GM19035 (cell line): ENCODE data around the gene DENND1B.

Experiments
- ATAC-seq: cut with Tn5 transposase; IDR thresholded peaks from one replicate; pipeline ENCODE4 v1.9.1; 2021; ENCODE audit not compliant: unreplicated experiment

DENND1B gene

DNA sequence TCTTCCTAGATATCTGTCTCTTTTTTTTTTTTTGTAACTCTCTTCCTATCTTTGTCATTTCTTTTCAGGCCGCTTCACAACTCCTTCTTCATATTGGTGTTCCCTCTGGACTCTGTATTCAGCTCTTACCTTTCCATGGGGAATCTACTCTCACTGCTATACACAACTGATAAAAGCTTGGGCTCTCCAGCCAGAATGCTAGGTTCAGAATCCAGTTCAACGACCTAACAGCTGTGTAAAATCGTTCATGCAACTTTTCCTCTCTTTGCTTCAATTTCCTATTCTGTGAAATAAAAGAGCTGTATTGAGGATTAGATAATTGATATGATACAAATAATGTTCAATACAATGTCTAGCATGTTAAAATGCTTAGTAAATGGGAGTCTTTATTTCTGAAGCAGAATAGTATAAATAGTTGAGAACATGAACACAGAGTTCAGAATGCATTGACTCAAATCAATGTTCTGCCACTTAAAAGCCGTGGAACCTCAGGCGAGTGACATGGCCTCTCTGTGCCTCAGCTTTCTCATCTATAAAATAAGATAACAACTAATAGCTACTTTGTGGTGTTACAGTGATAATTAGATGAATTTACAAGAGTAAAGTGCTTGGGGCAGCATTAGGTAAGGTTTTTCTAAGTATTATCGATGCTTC lies 88.5 kb downstream of the DENND1B start:
- ATAC-seq, result no peak

DNA sequence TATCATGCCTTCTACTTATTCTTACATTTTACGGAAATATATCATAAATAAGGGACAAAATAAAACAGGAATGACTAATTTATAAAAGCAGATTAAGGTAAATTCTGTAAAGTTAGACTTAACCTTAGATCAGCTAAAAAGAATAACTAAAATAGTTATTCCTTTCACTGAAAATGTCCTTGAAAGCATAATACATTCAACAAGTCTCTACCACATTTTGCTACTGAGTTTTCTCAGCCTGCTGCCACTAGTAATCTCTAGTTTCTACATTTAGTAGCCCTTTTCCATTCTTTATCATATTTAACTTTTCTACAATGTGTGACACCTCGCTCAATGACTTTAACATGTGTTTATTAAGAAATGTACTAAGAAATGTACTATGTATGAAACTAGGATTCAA lies 89.0 kb downstream of the DENND1B start:
- ATAC-seq, result no peak

DNA sequence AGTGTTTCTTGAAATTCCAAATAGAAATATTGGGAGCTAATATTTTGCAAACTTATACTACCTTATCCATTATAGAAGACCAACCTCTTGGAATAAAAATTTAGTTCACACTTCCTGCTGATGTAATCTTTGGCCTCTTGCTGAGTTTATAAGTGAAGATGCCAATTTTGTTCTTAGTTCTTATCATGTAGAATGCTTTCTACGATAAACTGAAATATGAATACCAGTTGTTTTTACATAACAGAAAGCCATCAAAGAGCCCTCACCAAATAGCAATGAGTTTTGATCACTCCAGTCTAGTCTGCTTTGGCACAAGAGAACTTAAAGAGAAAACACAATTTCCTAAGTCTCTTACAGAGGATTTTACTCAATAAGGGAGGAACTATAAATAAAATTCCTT lies 89.5 kb downstream of the DENND1B start:
- no peak for ATAC-seq

- ATAC-seq, result no peak
Observed at GRCh38 chr1:197683895-197684553, 91.3 kb downstream of the DENND1B start.

DNA sequence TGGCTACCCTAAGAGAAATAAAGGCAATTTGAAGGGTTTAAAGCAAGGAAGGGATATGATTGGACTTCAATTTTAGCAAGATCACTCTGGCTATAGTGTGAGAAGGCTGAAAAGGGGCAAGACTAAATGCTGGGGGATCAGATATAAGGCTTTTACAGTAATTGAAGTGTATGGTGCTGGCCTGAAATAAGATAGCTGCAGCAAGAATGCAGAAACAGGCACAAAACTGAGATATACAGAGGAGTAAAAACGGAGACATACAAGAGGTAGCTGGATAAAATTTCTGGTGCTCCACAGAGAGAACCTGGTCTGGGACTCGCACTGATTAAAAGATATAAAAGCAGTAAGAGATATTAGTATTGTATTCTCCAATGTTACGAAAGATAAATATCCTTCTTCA lies 92.0 kb downstream of the DENND1B start:
- ATAC-seq, result no peak

- ATAC-seq, result no peak
Observed at GRCh38 chr1:197680311-197680710, 95.0 kb downstream of the DENND1B start.

- ATAC-seq, result no peak
Observed at GRCh38 chr1:197677752-197678295, 97.5 kb downstream of the DENND1B start.

- ATAC-seq, result no peak
Observed at GRCh38 chr1:197677313-197677712, 98.0 kb downstream of the DENND1B start.

- ATAC-seq, result no peak
Observed at GRCh38 chr1:197675583-197676208, 99.6 kb downstream of the DENND1B start.

DNA sequence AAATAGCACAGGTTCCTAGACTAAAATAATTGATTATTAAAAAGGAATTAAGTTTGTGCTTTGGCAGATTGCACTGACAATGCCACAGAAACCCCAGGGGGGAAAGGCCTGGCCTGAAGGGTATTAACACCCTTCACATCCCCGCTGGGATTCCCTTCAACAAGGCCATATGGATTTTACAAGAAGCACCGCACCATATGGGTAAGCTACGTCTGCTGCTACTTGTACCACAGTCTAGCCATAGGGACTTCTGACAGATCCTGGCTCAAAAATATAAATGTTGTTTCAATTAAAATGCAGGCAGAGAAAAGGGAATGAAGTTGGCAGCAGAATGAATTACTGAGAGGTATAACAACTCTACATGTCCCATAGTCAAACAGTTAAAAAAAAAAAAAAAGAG lies 101.0 kb downstream of the DENND1B start:
- ATAC-seq, result no peak

DNA sequence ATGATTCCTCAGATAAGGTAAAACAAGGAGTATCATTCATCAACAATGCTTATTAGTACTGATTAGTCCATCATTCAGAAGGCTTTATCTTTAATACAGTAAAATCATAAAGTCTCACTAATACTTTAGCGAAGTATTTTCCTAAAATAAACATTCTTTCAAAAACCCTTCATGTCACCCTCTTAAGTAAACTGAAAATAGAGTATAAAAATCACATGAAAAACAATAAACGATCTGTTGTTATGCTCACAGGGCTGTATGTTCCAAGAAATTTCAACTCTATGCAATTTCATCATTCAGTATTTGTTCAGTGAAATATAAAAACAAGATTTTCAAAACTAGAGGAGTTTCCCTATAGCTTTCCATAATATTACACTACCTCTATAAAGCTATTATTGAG lies 102.0 kb downstream of the DENND1B start:
- ATAC-seq, result no peak

GRCh38 chr1:197672347-197672746 lies 102.9 kb downstream of the DENND1B start:
- no peak for ATAC-seq

DNA sequence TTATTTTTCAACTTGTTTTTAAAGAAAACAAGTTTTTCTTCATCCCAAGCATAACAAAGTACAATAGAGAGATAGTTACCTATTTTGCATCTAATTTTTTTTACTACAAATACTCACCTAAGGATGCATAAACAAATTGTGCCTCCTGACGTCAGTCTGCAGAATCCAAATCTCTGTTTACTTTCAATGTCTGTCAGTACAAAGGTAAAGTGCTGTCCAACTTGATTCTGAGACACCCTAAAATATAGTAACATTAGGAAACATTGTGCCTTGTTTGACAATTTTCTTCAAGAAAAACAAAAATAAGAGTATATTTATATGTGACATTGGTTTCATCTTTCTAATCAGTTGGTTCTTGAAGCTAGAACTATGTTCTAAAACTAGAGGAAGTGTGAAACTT lies 103.4 kb downstream of the DENND1B start:
- ATAC-seq, result no peak

DNA sequence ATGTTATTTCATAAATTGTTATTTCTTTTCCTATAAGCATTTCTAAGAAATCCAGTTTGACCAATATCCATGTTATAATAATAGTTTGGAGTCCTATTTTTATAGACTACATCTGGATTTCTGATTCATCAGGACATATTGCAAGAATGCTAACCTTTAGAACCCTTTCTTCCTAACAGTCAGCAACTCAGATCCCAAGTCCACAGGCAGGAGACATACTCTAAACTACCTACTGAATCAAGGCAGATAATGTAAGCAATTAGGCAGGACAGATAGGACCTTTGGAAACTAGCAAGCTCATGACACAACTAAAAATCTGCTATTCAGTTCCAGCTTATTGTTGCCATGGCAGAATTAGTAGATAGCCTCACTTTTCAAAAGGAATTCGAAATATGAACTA lies 104.1 kb downstream of the DENND1B start:
- no peak for ATAC-seq

DNA sequence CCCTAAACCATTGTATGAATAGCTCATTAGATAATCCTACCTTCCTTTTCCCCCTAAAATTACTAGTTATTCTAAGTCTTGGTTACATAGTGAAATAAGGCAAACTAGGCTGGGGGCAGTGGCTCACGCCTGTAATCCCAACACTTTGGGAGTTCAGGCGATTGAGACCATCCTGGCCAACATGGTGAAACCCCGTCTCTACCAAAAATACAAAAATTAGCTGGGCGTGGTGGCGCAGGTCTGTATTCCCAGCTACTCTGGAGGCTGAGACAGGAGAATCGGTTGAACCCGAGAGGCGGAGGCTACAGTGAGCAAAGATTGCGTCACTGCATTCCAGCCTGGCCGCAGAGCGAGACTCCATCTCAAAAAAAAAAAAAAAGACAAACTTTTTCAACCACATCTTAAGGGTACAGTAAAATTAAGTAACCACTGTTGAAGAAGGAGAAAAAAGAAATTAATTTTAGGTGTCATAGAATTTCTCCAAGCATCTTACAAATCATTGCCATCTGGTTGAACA lies 108.5 kb downstream of the DENND1B start:
- ATAC-seq, result no peak

GRCh38 chr1:197664391-197664790 lies 110.9 kb downstream of the DENND1B start:
- no peak for ATAC-seq

GRCh38 chr1:197663162-197663953 lies 111.9 kb downstream of the DENND1B start:
- no peak for ATAC-seq

GRCh38 chr1:197660389-197660788 lies 114.9 kb downstream of the DENND1B start:
- no peak for ATAC-seq

GRCh38 chr1:197659171-197659570 lies 116.1 kb downstream of the DENND1B start:
- ATAC-seq, result no peak

- ATAC-seq, result no peak
Observed at GRCh38 chr1:197649188-197649587, 126.1 kb downstream of the DENND1B start.

DNA sequence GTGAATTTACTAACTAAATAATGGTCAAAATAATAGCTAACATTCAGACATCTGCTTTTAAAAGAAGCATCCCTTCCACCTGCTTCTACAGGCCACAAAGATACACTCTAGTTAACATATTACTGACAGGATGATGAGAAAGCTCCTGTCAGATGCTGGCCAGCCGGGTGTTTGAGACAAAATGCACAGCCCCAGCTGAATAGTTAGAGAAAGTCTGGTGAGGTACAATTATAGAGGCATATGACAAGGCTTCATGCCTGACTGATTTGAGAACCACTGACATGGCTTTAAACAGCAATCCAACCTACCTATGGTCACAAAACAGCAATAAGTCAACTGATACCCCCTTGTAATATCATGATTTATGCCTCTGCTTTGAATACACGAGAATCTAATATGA lies 137.0 kb downstream of the DENND1B start:
- ATAC-seq, result no peak
